IPS DF 19.7 (cell line): ENCODE results near the gene SGPL1.
"Not testable (repeated sequence)": the region's sequence is repeated elsewhere in the genome, so short reads cannot be mapped to it uniquely, and the experiment has no call there.

Experiments used
- DNase-seq: peaks from one replicate; pipeline ENCODE4 v3.0.0-alpha.2; 2013; ENCODE audit warnings: low read depth, low spot score

Gene SGPL1

GRCh38 chr10:70919906-70920305 is 104.2 kb downstream of the SGPL1 start:
- DNase-seq = not testable (repeated sequence)

- no peak for DNase-seq
Observed at GRCh38 chr10:70920519-70920918, 104.8 kb downstream of the SGPL1 start.

GRCh38 chr10:70921285-70921684 is 105.5 kb downstream of the SGPL1 start:
- no peak for DNase-seq

GRCh38 chr10:70923696-70924095 is 107.9 kb downstream of the SGPL1 start:
- no peak for DNase-seq

GRCh38 chr10:70925377-70926225 is 109.9 kb downstream of the SGPL1 start:
- peak; percentile 9 for DNase-seq

GRCh38 chr10:70926226-70927000 is 110.7 kb downstream of the SGPL1 start:
- no peak for DNase-seq

GRCh38 chr10:70927189-70927943 is 111.6 kb downstream of the SGPL1 start:
- no peak for DNase-seq

- DNase-seq = no peak
Observed at GRCh38 chr10:70928140-70928539, 112.4 kb downstream of the SGPL1 start.

GRCh38 chr10:70930263-70931000 is 114.7 kb downstream of the SGPL1 start:
- DNase-seq = no peak
